Stimulated activated CD8-positive, alpha-beta memory T cell treated with anti-CD3 and anti-CD28 coated beads, Interleukin-15, amount 100 ng/mL, for 24 hours (primary cell): ENCODE measurements around the gene DPH5.

Experiments used
- DNase-seq: peaks from one replicate; pipeline ENCODE4 v3.0.0-alpha.2; 2020; ENCODE audit warnings: low read depth

DPH5 gene

DNA sequence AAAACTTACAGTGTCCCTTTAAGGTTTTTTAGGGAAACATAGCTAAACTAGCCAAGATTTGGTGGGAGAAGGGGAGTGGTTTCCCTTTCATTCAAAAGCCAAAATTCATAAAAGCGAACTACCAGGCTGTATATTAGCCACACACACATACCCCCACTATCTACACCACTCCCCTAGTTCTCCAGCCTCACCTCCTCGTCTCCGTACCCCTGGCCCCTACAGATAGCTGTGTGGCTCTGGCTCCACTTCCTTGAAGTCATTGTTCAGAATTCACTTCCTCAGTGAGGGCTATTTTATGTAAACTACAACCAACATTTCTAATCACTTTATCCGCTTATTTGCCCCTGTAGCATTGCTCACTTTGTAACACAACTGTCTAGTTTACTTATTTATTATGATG, 5.3 kb upstream of the DPH5 start:
- no peak for DNase-seq

GRCh38 chr1:101029184-101029583, 3.6 kb upstream of the DPH5 start:
- no peak for DNase-seq

GRCh38 chr1:101028466-101028865, 2.9 kb upstream of the DPH5 start:
- no peak for DNase-seq

GRCh38 chr1:101027194-101027772, 1.7 kb upstream of the DPH5 start:
- no peak for DNase-seq

DNA sequence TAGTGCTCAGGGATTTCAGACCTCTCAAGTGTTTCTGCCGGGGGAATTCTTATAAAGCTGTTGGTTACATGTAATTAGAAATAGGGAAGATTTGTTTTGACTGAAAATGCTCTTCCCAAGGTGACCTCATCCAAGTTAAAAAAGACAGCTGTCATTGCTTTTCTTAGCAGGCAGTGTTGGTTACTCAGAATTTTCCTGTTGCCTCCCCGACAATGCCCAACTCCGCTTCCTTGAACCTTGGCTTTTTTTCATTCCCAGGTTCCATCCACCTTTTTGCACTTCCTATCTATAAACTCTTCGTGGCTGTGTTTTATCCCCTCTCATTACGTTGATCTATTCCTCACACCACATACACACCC, 825 bp upstream of the DPH5 start:
- no peak for DNase-seq

GRCh38 chr1:101025283-101025656, 314 bp downstream of the DPH5 start:
- no peak for DNase-seq

DNA sequence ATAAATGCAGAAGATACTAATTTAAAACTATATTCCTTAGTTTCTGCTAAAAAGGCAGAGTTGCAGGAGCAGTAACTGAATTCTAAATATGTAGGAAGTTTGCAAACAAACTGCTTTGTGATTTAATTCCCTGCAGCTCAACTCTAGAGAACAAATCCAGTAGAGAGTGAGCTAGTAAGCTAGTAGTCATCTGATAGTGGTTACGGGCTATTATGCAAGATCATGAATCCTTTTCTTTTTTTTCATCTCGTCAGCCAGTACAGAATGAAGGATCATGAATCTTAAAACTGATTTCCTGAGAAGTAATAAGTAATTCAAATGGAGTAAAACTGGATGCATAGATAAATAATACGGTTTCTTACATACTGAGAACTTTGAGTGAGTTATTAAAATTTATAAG, 3.3 kb downstream of the DPH5 start:
- no peak for DNase-seq

DNA sequence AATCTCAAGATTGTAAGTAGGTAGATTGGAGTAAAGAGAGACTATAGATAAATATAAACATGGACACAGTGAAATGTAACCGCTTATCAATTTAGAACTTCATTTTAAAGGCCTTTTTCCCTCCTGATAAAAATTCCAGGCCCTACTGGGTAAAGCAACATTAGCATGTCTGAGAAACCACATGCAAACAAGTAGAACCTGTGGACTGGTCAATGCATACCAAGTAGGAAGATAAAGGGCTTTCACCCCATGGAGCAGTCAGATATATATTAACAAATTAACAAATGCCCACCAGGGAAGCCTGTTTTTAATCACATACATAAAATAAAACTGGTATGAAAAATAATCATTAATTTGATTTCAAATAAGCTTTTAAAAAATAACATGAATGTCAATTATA, 8.1 kb downstream of the DPH5 start:
- no peak for DNase-seq

GRCh38 chr1:101013776-101014175, 11.8 kb downstream of the DPH5 start:
- DNase-seq = no peak

DNA sequence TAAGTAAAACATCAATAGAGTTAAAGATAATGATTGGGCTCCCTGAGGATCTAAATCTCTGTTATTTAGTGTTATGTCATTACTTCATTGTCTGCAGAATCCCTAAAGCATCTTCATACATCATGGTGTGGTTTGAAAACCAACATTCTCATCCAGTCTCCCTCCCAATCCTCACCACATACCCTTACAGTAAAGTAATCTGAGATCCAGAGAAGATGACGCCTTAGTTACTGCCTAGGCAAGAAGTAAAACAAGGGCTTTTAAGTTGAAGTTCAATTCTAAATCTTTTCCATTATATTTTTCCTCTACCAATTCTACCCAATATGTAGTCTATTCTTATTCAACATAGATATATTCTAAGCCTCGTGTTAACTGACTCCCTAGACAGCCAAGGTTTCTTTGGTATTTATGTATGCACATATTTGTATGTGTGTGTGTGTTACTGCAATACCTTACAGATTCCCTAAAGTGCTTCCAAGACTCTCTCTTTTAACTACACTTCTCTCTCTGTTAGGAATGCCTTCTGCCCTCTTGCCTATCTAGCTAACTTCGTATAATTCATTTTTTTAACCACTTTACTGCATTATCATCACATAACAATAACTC, 17.3 kb downstream of the DPH5 start:
- no peak for DNase-seq

GRCh38 chr1:101006553-101006952, 19.0 kb downstream of the DPH5 start:
- no peak for DNase-seq

GRCh38 chr1:101005871-101006270, 19.7 kb downstream of the DPH5 start:
- DNase-seq = no peak

DNA sequence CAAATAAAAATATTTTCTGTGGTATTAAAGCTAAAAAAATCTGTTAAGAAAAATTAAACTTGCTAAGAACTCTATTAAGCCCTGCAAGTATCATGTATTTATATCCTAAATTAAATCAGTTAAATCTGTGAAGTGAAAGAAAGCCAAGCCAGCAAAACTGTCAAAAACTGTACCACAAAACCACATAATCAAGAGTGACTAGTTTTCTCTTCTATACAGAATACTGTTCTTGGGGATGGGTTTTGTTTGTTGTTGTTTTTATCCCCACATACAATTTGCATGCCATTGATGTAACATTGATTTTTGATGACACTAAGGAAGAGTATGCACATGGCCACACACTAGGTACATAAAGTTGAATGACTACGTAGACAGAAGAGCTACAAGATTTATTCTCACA, 20.4 kb downstream of the DPH5 start:
- no peak for DNase-seq

- DNase-seq = no peak
Observed at GRCh38 chr1:101004670-101005069, 20.9 kb downstream of the DPH5 start.

DNA sequence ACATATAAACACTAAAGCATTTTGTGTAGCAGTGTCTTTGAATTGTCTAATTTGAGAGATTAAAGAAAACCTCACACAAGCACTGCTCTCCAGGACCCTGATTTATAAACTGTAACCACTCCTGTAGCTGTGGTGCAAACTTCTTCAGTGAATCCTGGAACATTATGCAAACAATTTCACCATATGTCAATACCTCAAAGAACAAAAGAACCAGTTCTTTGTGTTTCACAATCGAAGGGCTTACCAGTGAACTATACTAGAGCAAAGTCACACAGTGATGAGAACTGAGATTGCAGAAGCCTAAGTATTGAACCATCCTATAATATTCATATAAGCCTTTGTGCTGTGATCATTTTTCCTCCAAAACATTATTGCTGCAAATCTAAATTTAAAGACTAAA, 21.5 kb downstream of the DPH5 start:
- DNase-seq = no peak

DNA sequence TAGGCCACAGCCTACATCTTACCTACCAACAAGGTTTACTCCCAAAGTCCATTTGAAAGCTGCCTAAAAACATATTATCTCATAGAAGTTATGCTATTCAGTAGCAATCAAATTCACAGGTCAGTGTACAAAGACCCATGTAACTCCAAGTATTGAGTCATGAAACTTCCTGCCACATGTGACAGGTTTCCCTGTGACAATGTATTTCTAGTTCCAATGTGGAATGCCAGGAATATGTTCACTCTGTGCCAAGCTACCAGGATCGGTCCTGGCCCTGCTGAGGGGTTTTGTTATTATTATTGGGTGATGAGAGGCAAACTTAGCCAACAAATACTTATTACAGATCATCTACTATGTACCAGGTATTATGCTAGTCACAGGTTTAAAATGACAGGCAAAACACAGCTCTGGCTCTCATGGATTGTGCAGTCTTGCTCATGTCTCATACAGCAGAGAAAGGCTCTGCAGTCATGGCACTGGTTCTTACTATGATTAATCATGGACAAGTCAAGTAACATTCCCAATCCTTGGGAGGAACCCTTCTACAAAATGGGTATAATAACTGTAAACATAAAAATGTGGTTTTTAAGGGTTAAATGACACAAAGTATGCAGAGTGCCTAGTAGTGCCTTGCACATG, 22.5 kb downstream of the DPH5 start:
- no peak for DNase-seq

DNA sequence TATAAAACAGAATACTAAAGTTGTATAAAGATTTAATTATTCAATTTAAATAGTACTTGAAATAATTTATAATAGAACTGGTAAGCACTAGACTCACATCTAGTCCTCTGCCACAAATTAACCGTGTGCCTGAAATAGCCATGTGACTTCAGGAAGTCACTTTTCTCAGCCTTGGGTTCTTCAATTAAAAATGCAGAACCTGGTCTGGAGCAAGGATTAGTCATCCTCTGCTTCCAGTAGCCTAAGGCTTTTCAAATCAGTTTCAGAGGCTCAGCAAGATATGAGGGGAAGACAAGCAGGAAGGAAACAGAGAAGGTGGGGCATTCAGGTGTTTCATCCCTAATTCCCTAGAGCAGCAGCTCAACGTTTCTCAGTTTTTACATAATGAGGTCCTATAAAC, 23.0 kb downstream of the DPH5 start:
- DNase-seq = no peak

DNA sequence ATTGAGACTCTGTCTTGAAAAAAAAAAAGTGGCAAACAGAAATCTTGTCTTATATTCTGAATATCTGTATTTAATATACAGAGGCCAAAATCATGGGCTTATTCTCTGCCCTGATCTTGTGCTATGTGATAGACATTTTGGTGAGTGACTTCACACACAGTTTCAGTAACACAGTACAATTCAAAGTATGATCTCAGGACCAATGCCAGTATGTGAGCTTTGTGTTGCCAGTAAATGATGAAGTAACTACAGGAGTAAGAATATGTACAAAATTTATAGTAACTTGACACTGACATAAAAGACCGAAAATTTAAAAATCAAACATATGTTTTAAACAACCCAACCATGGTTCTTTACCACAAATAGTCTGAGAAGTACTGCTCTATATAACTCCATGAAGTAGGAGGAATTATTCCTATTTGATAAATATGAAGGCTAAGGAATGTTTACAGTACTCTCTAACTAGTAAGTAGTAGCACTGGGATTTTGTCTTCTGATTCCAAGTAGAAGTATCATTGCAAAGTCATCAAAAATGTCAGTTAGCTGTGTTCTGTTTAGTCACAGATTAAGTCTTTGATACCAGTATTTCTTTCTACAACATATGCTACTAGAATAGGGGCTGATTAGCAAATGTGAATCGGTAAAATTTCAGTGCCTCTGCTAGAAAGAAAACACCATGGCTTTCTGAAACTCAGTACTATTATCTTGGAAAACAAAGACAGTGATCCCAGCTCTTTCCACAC, 25.3 kb downstream of the DPH5 start:
- no peak for DNase-seq

GRCh38 chr1:100998426-100998825, 27.2 kb downstream of the DPH5 start:
- no peak for DNase-seq

GRCh38 chr1:100995198-100995988, 30.2 kb downstream of the DPH5 start:
- DNase-seq = no peak

DNA sequence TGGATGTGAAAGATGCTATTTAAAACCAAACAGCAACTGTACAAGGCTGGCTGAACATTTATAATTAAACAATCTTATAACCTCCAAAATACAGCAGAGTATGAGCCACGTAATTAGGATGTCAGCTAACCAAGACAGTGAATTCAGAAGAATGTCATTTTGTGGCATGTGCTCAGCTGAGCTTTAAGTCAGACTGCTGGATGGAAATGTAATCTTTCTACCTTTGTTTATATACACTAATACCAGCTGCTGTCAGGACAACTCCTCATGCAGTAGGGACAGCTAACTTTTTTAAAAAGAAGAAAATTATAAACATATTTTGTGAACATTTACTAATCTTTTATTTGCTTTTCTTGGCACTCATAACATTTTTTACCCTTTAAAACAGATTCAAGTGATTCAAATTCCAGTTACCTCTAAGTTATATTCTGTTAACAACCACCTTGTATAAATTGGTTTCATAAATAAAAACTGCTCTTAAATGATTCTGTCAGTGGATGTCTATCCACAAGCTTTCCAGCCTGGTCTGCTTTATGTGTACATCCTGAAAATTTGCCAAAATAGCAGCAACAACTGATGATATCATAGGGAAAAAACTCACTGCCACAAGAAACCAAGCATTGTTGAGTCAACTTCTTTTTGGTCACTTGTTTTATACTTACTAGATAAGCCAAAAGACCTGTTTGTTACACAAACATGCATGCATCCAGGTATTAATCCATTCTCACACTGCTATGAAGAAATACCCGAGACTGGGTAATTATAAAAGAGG, 36.1 kb downstream of the DPH5 start:
- DNase-seq = no peak

- no peak for DNase-seq
Observed at GRCh38 chr1:100988121-100988520, 37.5 kb downstream of the DPH5 start.
